Activated CD4-positive, alpha-beta T cell treated with anti-CD3 and anti-CD28 coated beads, Interleukin-2, amount 50 U/mL, for 1 hour (primary cell): ENCODE results near the gene SSU72.
"Not testable (repeated sequence)": the region's sequence is repeated elsewhere in the genome, so short reads cannot be mapped to it uniquely, and the experiment has no call there.

ENCODE experiments used
- DNase-seq: peaks from one replicate; pipeline ENCODE4 v3.0.0-alpha.2; 2020

SSU72 gene

DNA sequence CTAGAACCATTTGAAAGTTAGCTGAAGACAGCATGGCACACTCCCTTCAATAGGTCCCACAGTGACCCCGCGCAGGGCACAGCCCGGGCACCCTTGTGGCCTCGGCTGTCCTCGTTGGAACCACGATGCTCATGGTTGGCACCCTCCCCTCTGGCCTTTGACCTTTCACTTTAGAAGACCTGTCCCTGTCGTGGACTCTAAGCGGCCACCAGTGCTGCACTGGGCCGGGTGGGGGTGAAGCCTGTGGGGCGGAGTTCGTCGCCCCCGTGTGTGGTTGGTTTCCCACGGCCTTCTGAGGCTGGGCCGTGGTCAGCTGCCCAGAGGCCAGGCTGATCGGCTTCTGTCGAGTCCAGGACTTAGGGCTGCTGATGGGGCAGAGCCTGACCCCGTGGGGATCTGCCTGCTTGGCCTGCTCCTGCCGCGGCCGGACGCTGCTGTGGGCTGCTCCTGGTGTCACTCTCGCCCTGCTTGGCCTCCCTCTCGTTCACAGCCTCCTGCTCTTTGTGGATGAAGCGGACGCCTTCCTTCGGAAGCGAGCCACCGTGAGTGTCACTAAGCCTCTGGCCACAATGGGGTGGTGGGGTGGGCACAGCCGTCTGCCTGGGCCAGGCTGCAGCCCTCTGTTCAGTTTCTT, 49.8 kb downstream of the SSU72 start:
- DNase-seq: not testable (repeated sequence)

GRCh38 chr1:1523651-1524050, 51.0 kb downstream of the SSU72 start:
- DNase-seq: not testable (repeated sequence)

- DNase-seq: not testable (repeated sequence)
These were observed 51.4 kb downstream of the SSU72 start for GRCh38 chr1:1523226-1523625.

DNA sequence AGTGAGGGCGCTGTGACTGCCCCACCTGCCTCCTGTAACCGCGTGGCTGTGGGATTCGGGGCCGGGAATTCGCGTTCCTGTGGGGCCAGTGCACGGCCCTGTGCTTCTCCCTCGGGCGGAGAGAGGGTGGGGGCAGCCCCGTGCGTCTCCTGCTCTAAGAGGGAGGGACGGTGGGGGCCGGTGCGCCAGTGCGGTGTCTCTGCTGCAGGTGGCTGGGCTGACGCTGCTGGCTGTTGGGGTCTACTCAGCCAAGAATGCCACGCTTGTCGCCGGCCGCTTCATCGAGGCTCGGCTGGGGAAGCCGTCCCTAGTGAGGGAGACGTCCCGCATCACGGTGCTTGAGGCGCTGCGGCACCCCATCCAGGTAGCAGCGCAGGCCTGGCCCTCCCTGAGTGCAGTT, 52.1 kb downstream of the SSU72 start:
- not testable (repeated sequence) for DNase-seq

GRCh38 chr1:1521331-1521730, 53.3 kb downstream of the SSU72 start:
- DNase-seq: no peak

DNA sequence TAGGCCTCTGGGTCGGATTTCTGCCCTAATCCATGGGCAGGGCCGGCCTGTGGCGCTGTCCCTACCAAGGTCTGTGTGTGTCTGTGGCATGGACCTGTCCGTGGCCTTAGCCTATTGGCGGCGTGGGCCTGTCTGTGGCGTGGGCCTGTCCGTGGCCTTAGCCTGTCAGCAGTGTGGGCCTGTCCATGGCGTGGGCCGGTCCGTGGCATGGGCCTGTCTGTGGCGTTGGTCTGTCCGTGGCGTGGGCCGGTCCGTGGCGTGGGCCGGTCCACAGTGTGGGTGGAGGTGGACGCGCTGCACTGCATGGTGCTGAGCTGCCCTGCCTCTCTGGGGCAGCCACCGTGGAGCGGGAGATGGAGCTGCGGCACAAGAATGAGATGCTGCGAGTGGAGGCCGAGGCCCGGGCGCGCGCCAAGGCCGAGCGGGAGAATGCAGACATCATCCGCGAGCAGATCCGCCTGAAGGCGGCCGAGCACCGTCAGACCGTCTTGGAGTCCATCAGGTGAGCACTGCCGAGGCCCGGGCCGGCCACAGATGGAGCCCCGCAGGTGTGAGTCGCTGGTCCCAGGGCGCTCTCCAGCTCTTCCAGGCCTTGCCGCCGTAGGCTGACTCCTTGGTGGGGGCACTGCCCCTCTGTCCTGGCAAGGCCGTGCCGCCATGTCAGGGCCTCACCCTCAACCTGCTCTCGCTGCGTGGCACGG, 54.7 kb downstream of the SSU72 start:
- DNase-seq: not testable (repeated sequence)

DNA sequence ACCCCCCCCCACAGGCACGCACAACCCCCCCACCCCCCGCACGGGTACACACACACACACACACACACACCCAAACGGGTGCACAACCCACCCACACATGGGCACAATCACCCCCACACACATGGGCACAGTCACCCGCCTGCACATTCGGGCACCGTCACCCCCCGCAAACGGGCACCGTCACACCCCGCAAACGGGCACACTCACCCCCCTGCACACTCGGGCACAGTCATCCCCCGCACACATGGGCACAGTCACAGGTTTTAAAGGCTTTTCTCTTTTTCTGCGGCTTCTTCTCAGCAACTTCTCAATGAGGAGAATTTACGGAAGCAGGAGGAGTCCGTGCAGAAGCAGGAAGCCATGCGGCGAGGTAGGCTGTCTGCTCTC, 56.0 kb downstream of the SSU72 start:
- not testable (repeated sequence) for DNase-seq

- no peak for DNase-seq
These were observed 56.6 kb downstream of the SSU72 start for GRCh38 chr1:1517973-1518620.

GRCh38 chr1:1516923-1517322, 57.7 kb downstream of the SSU72 start:
- not testable (repeated sequence) for DNase-seq

DNA sequence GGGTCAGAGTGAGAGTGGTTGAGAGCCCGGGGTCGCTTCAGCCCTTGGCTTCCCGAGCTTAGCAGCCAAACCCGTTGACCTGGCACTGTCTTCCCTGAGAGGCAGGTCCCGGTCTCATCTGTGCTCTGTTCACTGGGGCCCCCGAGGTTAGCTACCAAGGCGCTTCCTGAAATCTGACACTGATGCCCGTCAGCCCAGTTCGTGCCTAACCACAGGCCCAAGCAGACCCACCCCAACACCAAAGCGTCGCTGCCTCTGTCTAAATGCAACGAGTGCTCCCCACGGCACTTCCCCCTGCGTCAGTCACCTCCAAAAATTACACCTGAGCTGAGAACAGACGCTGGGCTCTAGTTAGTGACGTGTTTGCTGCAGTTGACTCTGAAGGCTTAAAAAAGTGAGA, 60.3 kb downstream of the SSU72 start:
- DNase-seq: not testable (repeated sequence)

DNA sequence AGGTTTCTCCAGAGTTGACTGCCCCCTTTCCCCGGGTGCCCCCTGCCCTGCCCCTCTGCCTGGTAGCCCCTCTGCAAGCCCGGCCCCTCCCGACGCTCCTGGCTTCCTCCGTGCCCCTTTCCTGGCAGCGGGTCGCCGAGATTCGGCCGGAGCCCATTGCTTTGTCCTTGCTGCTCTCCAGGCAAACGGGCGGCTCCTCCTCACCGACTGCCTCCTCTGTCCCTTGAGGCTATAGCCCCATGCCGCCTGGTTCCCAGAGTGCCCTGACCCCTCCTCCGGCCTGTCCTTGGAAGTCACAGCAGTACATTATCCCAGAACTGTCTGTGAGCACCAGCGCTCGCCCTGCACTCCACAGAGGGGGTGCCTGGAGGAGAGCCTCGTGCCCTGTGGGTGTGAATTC, 61.0 kb downstream of the SSU72 start:
- not testable (repeated sequence) for DNase-seq

GRCh38 chr1:1512425-1512824, 62.2 kb downstream of the SSU72 start:
- DNase-seq: not testable (repeated sequence)

DNA sequence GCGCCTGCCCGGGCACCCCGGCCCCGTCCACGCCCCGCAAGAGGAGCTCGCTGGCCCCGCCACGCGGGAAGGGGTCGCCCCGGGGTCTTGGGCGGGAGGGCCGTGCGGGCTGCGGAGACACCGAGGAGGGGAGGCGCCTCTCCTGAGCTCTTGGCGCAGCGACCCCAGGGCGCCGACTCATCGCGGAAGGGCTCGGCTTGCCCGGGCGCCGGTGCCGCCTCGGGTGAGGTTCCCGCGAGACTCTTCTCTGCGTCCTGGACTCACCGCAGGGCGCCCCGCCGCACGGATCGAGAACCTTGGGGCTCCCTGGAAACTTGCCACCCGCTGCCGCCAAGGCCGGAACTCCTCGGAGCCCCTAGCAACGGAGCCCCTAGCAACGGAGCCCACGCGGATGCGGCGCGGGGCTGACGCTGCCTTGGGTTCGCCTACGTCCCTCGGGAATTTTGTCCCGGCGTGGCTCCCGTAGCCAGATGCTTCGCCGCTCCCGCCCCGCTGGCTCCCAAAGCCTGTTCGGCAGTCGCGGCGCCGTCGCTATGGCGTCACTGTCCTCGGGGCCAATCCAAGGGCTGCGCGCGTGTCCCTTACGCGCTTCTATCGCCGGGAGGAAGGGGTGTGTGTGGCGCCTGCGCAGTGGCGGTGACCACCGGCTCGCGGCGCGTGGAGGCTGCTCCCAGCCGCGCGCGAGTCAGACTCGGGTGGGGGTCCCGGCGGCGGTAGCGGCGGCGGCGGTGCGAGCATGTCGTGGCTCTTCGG, 63.0 kb downstream of the SSU72 start, which contains the start of gene ATAD3A:
Gene ATAD3A (plus strand): TSS at position 630 of the 753 bp plus-strand sequence. CDS start 107 bp downstream, at position 737.
- DNase-seq: peak; percentile 96

DNA sequence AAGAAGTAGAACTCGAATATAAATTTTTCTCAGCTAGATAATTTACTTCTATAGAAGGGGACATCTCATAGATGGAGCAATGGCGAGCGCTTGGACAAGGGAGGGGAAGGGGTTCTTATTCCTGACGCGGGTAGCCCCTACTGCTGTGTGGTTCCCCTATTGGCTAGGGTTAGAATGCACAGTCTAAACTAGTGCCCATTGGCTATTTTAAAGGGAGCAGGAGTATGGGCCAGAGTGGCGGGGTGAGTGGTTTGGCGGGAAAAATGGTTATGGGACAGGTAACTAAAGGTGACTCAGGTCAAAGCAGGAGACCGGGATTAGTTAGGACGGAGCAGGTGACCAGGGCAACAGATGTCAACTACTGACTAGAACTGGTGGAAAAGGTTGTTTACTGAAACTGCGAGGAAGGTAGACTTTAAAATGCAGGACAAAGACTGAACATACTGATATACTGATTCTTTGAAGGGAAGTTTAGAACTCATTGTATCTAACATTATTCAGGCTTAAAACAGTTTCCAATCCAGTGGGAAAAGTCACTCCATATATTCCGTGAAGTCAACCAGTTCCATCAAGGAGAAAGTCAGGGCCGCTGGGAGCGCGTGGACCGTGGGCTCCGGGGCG, 63.6 kb downstream of the SSU72 start:
- DNase-seq: no peak

DNA sequence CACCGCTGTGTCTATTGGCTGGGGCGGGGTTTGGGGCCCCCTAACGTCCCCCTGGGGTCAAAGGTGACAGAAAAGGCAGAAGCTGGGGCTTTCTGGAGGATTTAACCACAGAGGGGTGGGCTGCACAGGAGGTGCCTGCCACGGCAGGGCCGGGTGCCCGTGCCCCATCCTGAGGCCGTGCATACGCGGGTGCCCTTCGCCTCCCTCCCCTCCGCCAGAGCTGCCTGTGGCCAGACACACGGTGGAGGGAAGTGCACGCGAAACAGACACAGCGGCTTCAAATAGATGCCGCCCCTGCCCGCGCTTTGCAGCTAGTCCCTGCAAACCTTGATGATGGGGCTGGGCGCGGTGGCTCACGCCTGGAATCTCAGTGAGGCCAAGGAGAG, 65.2 kb downstream of the SSU72 start:
- not testable (repeated sequence) for DNase-seq

DNA sequence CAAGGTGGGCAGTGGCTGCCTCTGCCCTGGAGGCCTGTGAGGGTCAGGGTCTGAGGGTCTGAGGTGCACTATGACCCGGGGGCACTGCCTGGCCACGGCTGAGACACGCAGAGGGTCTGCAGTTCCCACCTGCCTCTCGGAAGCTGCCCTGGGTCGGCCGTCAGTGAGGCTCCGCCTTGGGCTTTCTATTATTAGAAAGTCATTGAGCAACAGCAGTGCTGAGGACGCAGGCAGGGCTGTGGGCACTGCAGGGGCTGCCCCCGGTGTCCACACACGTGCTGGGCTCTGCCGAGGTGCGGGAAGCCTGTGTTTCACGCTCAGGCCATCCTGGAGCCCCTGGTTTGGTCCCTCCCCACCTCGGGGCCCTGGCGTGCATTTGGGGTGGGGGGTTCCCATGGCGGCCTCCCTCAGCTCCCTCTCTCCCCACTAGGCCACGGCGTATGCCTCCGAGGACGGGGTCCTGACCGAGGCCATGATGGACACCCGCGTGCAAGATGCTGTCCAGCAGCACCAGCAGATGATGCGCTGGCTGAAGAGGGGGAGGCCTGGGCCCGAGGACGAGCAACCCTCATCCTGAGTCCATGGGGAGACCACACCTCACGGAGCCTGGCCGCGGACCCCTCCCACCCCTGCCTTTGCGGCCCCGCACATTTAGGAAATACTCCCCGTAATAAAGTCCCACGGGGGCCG, 65.7 kb downstream of the SSU72 start:
- DNase-seq: not testable (repeated sequence)

- DNase-seq: no peak
These were observed 67.4 kb downstream of the SSU72 start for GRCh38 chr1:1507305-1507704.

DNA sequence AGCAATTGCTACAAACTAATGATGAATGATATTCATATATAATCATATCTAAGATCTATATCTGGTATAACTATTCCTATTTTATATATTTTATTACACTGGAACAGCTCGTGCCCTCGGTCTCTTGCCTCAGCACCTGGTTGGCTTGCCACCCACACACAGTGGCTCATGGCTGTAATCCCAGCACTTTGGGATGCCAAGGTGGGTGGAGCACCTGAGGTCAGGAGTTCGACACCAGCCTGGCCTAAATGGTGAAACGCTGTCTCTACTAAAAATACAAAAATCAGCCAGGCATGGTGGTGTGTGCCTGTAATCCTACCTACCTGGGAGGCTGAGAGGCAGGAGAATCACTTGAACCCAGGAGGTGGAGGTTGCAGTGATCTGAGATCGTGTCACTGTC, 68.9 kb downstream of the SSU72 start:
- DNase-seq: not testable (repeated sequence)

- not testable (repeated sequence) for DNase-seq
These were observed 69.3 kb downstream of the SSU72 start for GRCh38 chr1:1505366-1505798.

DNA sequence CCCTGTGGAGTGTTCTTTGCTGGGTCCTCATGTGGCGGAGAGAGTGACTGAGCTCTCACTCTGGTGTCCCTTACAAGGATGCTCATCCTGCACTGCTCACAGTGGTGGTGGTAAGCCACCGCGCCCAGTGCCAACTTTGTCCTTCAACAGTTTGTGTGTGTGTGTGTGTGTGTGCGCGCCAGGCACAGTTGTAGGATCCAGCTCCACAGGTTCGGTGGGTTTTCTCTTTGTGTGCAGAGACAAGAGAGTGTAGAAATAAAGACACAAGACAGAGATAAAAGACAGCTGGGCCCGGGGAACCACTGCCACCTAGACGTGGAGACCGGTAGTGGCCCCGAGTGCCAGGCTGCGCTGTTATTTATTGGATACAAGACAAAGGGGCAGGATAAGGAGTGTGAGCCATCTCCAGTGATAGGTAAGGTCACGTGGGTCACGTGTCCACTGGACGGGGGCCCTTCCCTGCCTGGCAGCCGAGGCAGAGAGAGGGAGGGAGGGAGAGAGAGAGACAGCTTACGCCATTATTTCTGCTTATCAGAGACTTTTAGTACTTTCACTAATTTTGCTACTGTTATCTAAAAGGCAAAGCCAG, 69.8 kb downstream of the SSU72 start:
- peak; percentile 73 for DNase-seq

DNA sequence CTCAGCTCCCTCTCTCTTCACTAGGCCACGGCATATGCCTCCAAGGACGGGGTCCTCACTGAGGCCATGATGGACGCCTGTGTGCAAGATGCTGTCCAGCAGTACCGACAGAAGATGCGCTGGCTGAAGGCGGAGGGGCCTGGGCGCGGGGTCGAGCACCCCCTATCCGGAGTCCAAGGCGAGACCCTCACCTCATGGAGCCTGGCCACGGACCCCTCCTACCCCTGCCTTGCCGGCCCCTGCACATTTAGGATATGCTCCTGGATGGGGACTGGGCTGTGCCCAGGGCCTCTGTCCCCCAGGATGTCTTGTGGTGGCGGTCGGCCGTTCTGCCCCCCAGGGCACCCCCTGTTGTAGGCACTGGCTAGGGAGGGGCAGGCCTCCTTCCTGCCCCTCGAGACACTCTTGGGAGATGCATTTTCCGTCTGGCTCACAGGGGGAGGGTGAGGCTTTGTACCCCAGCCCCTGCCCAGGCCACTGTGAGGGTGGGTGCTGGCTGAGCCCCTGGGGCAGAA, 79.1 kb downstream of the SSU72 start:
- DNase-seq: not testable (repeated sequence)
